ENCODE results near the gene MARCHF9.

The MARCHF9 gene

DNA sequence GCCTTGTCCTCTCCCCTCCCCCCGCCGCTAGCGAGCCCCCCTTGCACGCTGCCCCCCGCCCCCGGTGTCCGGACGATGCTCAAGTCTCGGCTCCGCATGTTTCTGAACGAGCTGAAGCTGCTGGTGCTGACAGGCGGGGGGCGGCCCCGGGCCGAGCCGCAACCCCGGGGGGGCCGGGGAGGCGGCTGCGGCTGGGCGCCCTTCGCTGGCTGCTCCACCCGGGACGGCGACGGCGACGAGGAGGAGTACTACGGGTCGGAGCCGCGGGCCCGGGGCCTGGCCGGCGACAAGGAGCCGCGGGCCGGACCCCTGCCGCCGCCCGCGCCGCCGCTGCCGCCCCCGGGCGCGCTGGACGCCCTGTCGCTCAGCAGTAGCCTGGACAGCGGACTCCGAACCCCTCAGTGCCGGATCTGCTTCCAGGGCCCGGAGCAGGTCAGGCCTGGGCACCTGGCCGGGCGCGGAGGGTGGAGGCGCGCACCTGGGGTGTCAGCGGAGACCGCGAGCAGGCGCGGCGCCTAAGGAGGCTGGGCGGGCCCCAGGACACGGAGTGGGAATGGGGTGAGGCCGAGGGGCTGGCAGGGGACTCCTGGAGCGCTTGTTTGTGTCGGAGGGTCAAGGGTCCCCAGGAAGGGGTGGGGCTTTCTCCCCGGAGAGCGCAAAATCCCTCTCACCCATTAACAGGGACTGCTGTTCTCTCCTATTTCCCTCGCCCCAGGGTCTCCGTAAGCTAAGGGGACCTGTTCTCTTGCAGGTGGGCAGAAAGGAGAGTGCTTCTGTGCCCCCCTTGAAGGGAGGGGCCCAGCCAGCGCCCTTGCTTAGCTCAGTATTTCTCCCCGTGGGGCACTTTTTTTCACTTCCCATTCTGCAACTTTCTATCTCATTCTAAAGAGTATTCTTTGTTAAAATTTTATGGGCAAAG, 810 bp downstream of the MARCHF9 start:
- no peak for DNase-seq

DNA sequence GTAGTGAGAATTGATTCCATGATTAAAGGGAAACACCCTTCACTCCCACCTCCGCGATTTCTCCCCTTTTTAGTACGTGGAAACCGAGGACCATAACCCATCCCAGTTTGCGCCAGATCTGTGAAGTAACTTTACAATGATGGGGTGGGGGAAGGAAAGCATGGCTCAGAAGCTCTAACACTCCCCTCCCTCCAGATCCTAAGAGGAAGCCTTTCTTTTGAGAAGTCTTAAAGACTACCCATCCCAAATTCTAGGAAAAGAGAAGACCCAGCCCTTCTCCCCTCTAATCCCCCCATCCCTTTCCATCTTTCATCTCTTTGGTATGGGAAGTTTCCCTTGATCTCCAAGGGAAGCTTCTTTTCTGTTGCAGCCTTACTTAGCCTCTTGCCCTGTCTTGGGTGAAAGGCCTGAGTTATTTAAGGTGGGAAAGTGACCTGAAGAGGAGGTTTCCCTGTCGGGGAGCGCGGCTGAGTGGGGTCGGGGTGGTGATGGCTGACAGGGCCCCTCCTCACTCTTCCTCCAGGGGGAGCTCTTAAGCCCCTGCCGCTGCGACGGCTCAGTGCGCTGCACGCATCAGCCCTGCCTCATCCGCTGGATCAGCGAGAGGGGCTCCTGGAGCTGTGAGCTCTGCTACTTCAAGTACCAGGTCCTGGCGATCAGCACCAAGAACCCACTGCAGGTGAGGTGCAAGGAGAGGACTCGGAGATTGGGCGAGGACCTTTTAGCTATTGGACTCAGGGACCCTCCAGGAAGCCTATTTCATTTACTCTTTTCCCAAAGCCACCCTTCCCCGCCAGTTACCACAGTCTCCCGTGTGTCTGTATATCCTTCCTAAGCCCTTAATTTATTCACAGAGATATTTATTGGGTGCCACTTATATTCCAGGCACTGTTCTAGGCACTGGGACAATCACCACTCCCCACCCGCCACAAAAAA, 1.8 kb downstream of the MARCHF9 start:
- peak; percentile 81 for DNase-seq

DNA sequence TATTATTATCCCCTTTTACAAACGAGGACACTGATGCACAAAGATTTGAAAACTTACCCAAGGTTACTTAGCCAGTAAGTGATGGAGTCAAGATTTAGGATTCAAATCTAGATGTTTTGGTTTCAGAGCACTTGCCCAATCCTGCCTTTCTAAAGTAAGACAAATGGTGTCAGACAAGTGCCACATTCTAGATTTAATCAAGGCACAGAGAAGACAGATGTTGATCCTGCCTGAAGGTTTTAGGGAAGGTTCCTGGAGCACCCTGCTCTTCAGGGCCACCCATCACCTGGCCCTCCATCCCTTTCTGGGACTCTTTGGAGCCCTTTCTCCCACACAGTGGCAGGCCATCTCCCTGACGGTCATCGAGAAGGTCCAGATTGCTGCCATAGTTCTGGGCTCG, 2.9 kb downstream of the MARCHF9 start:
- no peak for DNase-seq

DNA sequence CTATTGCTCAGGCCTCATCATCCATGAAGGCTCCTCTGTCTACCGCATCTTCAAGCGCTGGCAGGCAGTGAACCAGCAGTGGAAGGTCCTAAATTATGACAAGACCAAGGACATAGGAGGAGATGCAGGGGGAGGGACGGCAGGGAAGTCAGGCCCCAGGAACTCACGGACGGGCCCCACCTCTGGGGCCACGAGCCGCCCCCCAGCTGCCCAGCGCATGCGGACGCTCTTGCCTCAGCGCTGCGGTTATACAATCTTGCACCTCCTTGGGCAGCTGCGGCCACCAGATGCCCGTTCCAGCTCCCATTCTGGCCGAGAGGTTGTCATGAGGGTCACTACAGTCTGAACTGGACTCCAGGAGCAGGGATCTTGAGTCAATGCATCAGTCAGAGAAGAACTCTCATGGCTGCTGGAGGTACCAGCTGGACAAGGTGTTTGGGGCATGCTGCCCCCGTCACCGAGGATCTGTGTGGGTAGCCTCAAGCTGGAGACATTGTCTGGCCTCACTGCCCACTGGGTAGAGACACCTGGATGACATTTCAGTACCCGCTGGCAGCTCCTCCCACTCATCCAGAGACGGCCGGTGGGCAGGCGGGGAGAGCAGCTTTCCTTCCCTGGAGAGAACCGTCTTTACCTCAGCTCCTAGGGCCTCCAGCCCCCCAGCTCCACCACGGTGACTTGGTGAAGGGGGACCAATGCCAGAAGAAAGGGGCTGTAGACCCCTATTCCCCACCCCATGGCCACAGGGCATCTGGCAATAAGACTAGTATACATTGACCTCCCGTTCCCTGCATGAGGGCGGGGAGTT, 3.9 kb downstream of the MARCHF9 start:
- no peak for DNase-seq

DNA sequence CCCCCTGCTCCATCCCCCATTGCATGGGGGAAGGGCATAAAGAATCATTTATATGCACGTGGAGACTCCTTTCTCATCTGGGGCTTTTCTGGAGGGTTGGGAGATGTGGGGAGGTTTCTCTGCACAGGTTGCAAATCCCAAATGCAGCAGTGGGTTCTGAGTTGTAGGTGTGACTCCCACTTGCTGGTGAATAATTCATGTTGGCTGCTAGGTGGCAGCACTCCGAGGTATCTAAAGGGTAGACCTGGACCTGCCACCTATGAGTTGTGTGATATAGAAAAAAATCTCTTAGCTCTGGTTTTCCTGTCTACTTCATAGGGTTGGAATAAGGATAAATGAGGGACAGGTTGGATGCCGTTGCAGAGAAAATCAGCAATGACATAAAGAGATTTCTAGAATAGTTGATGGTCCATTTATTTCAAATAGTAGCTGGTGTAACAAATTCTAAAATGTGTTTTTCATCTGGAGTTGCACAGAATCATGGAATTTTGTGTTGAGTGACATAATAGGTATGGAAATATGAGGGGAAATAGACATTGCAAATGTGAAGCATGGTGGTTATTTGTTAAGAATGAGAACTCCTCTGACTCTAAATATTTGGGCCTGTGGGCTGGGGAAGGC, 4.6 kb downstream of the MARCHF9 start:
- peak; percentile 60 for DNase-seq

DNA sequence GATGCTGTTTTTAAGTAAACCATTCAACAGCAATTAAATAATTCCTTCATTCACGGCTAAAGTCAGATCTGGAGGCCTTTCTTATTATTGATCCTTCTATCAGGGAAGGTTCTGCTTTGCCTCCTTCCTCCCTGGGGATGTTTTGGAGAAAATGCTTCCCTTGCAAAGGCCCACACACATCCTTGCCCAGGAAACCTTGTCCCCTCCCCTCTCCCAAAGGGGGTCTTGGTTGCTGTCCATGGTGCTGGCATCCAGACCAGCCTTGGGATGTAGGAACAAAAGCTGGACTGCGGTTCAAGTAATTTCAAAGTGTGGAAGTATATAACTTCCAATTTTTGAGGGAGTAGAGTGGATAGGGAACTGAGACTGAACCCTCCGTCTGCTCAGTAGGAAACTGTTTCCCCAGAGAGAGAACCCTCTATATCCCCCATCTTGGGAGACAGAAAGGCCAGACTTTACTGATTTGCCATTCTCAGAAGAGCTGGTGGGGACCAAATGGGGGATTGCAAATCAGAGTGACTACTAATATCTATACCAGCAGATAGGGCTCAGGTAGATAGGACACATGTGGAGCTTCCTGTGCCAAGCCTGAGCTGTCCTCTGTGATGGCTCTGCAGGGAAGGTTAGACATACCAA, 5.6 kb downstream of the MARCHF9 start:
- DNase-seq: no peak

DNA sequence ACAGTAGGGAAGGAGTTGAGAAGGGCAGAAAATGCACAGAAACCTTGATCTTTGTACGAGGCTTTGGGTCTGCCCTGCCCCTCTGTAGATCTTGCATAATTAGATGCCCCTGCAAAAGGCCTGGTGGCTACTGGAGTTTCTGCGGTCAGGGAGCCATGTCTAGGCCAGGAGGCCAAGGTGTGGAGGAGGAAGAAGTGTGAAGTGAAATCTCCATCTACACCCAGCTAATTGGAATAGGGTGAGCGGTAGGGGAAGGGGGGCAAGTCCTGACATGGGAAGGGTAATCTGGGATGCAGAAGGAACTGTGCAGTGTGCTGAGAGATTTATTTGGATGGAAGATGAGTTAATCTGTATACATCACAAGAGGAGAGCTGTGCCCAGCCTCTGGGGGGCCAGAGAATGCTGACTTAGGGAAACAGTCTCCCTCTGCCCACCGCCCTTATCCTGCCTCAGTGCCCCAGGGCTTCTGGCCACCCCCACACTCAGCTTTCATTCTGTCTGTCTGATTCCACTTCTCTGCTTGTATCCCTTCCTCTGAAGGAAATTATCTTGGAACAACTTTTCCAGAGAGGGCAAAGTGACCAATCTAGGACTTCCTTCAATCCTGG, 6.6 kb downstream of the MARCHF9 start:
- no peak for DNase-seq

DNA sequence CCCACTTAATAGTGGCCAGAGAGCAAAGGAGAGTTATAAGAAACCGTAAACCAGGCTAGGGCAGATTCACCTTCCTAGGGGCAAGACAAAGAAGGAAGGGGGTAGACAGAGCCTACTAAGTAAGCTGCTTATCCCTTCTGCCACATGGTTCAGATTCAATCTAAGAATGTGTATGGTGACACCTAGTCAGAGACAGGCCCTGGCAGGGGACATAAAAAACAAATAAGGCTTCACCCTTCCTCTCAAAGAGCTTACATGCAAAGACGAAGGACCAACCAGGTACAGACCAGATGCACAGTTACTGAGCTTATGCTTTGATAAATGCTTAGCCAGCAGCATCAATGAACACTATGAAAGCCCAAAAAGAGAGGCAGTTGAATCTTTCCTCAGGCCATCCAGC, 7.6 kb downstream of the MARCHF9 start:
- no peak for DNase-seq

DNA sequence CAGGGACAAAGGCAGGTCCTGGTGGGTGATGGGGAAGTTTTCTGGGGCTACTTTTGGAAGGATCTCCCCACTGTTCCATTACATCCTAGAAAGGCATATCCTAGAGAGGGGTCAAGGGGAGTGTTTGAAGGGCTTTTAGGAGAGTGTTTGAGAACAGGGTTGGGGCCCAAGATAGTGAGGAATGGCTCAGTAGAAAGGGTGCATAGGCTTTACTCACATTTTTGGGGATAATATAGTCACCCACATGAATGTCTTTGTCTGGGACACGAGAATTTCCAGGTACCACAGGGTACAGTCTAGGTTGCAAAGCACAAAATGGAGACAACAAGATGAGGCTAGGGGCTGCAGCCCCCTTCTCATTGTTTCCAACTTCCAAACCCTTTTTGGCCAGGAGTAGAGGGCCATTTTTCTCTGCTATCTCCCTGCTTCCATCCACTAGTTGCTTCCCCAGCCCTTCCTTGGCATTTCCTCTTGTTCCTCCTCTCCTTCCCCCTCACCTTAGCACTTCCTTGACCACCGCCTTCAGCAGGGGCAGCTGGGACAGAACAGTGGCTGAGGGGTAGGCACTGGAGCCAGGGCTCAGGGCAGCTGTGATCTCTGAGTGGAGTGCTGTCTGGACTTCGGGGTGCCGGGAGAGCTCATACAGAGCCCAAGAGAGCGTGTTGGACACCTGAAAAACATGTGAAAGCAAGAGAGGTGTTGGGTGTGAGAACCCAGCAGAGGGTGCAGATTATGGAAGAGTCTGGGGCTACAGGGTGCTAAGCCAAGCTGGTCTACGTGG, 9.2 kb downstream of the MARCHF9 start:
- no peak for DNase-seq

DNA sequence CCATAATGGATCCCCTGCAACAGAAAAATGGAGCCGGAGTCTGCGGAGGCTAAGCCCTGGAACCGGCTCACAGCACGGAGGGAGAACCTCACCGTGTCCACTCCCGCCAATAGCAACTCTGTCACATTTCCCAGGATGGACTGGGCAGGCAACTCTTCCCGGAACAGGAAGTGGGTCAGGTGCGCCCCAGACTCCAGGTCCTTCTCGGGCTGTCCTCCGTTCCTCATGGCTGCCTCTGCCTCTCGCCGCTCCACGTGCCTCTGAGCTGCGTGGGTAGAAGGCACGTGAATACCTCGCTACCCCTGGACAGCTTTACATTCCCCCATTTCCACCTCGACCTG, 9.7 kb downstream of the MARCHF9 start:
- no peak for DNase-seq

DNA sequence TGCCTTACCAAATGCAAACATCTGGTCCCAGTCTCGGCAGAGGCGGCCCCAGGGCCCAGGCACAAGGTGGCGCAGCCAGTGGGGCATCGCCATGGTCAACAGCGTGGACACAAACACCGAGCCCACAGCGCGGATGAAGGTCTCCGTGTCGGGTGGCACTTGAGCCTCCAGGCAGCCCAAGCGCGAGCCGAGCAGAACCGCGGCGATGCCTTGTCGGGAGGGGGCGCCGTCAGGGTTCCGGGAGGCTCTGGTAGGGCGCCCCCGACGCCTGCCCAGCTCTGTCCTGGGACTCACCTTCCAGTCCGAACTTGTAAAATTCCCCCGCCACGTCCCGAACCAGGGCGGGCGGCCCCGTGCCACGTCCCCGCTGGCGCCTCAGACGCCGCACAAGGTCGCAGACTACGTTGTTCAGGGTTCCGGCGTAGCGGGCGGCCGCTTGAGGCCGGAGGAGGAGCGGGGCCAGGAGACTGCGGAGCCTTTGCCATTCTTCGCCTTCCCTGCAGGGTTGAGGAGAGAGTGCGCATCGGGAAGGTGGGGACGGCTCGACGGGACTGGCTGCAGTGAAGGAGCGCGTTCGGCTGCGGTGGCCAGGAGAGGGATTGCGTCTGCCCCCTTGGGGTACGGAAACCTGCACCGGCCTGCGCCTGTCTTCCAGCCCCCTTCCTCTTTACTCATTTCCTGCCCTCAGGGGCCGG, 10.2 kb downstream of the MARCHF9 start:
- DNase-seq: peak; percentile 63

DNA sequence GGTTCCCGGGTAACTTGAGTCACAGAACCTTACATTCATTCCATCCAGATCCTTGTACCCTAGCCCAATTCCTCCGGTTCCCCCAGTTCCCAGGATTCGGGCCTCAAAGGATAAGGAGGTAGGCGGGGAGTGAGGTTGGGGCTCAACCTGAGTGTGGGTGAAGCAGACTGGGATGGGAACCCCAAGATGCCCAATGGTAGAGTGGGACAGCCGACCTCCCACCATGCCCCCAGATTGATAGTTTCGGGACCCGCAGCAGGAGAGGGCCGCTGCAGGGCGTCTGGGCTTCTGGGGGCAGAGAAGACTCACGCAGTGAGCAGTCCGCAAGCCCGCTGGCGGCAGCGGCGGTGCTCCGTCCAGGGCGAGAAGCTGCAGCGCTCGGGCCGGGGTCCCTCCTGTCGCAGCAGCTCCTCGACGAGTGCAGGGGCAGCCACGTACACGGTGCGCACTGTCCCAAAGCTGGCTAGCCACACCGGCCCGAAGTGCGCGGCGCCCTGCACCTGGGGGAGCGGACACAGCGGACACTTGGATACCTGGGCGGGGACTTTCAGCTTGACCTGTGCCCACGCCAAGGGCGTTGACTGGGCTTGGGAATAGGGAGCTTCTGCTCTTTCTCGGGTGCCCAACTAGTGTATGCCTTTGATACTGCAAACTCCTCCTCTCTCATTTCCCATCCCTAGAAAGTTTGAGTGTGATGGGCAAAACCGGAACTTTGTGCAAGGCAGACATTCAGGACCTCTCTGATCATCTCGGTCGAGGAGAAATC, 11.0 kb downstream of the MARCHF9 start:
- DNase-seq: no peak

DNA sequence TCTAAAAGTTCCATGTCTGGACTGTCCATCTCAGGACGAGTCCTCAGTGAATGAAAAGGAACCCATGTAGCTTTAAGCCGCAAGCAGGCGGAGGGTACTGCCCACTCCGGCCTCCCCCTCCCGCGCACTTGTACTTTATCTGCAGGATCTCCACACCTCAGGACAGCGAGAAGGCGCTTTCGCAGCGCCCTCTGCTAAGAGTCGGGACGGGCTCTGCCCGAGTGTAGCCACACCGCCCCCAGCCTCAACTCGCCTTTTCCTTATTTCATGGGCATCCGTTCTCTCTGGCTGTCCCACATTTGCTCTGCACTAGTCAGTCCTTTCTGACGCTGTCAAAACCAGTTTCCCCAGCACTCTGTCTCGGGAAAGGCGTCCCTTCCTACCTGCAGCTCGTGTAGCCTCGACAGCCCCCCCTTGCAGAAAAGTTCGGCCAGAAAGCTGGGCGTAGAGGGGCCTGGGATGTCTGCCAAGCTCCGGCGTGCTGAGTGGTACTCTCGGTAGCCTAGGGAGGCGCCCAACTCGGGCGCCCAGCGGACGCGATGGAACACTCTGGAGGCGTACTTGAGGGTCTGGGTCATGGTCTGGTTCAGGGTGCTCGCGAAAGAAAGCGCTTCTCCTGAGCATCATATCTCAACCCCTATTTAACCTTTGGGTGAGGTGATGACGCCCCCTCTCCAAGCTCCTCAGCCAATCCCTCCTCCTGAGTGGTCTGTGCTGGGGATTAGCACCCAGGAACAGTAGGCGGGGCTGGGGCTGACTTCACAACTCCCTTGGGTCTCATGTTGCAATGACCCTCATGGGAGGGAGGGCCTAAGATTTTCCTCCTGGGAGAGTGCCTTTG, 11.8 kb downstream of the MARCHF9 start, which contains the start of gene CYP27B1:
CYP27B1 (minus strand) TSS at position 615 of the 841 bp plus-strand sequence; CDS start at position 578, 37 bp downstream.
- DNase-seq: no peak

DNA sequence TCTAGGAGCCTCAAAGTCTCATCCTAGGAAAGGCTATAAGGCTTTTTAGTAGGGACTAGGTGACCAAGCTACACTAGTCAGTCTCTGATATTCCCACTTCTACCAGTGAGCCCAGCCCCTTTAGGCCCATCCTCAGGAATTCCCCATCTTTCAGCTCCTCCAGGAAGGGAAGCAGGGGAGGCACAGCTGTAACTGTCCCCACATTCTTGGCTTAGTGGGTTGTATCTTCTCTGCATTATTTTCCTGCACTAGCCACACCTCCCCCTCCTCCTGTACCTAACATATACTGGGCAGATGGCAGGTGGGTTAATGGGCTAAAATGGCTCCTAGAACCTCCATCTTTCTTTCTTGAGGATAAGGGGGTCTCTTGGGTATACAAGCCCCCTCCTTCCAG, 12.4 kb downstream of the MARCHF9 start:
- no peak for DNase-seq

DNA sequence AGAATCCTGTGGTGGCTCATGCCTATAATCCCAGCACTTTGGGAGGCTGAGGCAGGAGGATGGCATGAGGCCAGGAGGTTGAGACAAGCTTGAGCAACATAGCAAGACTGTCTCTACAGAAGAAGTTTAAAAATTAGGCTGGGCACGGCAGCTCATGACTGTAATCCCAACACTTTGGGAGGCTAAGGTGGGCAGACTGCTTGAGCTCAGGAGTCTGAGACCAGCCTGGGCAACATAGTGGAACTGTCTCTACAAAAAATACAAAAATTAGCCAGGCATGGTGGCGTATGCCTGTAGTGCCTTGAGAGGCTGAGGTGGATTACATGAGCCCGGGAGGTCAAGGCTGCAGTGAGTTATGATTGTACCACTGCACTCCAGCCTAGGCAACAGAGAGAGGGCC, 13.0 kb downstream of the MARCHF9 start:
- no peak for DNase-seq

DNA sequence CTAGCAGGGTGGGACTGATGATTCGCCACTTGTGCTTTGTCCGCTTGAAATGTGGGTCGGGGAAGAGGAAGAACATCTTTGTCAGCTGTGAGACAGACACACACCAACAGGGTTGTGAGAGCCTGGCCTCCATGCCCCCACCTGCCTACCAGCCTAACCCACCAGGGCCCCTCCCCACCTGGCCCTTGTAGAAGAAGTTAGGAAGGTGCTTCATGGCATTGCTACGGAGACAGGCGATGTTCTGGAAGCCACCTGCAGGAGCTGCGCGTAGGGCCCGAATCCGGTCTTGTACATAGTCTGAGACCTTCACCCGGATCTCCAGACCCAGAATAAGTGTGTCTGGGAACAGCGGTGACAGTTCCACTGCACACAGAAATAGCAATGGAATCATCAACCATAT, 14.7 kb downstream of the MARCHF9 start:
- no peak for DNase-seq

DNA sequence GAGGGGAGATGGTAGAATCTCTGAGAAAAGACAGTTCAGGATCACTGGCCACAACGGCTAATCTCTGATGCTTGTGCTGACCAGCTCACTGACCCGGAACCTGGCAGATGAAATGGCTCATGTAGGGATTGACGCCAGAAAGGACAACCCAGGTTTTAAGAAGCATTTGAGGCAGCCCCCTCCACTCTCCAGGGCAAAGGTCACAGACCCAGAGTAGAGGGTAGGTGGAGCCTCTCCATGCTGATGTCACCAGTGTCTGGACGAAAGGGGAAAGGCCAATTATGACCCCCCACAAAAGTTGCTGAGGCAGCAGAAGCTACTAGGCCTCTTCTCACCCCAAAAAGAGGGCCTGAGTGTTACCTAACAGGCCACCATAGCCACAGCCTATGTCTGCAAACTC, 15.8 kb downstream of the MARCHF9 start:
- no peak for DNase-seq

DNA sequence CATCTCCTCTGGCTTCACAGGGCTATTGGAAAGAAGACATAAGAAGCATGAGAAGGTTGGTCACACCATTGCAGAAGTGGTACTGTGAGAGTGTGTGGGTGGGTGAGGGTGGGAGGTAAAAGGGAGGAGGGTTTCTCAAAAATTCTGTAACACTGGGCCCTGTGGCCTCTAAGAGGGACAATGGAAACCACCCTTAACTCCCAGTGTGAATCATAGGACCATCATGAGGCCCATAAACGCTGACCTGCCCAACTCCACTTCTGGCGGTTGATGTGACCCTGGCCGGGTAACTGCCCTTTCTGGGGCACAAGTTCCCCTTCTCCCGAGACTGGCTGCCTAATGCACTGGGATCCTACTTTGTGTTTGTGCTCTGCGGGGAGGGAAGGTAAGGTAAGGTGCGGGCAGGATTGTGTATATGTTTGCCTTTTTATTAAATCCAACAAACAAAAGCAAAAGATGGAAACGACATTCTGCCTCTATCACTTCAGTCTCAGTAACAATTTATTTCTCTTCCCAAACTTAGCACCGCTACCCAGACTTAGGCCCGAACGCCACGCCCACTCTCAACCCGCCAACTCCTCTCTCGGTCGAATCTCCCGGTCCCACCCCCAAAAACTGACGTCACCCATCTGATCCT, 16.5 kb downstream of the MARCHF9 start:
- DNase-seq: peak; percentile 94

Measured in activated CD4-positive, alpha-beta T cell treated with anti-CD3 and anti-CD28 coated beads, Interleukin-2, amount 50 U/mL, for 16 hours (primary cell).